SK-N-SH (cell line): ENCODE results near the gene VPS4B.

ENCODE experiments used
- EP300 ChIP-seq, 2 experiments: IDR thresholded peaks; 2 replicates each; pipeline versions ENCODE4 v1.4.0 to v1.6.1; 2012; ENCODE audit warnings: borderline replicate concordance in 1 of 2, low read depth in 1 of 2, low read length in 1 of 2
- FOXJ3 ChIP-seq: sonication (generic); formaldehyde crosslinking; IDR thresholded peaks from 2 replicates; pipeline ENCODE4 v1.5.1; 2020; ENCODE audit warnings: mild to moderate bottlenecking, missing genetic modification reagents
- GATA2 ChIP-seq: sonication (generic); formaldehyde crosslinking; IDR thresholded peaks from 2 replicates; pipeline ENCODE4 v1.5.0; 2020; ENCODE audit warnings: mild to moderate bottlenecking, missing genetic modification reagents
- MAX ChIP-seq: IDR thresholded peaks from 2 replicates; pipeline ENCODE4 v1.4.0; 2012; ENCODE audit warnings: low read depth
- NFIC ChIP-seq: IDR thresholded peaks from 2 replicates; pipeline ENCODE4 v1.4.0; 2012; ENCODE audit warnings: borderline replicate concordance
- RFX5 ChIP-seq: IDR thresholded peaks from 2 replicates; pipeline ENCODE4 v1.6.1; 2012; ENCODE audit warnings: mild to moderate bottlenecking, improper control_type of control experiment, low read length
- SMC3 ChIP-seq: IDR thresholded peaks from 2 replicates; pipeline ENCODE4 v1.6.1; 2012; ENCODE audit warnings: low read depth, low read length, improper control_type of control experiment
- TAF1 ChIP-seq: IDR thresholded peaks from 2 replicates; pipeline ENCODE4 v1.6.1; 2012; ENCODE audit warnings: low read depth, mild to moderate bottlenecking, low read length, moderate library complexity, borderline replicate concordance
- YY1 ChIP-seq: IDR thresholded peaks from 2 replicates; pipeline ENCODE4 v1.4.0; 2012; ENCODE audit warnings: low read depth, mild to moderate bottlenecking
- TF ChIP-seq, protein P1 (sequence below): fragments of 200-600 bp; sonication (generic); IDR thresholded peaks from 2 replicates; pipeline ENCODE4 v1.6.1; 2017; ENCODE audit warnings: antibody characterized with exemption, mild to moderate bottlenecking, moderate library complexity

DNA sequence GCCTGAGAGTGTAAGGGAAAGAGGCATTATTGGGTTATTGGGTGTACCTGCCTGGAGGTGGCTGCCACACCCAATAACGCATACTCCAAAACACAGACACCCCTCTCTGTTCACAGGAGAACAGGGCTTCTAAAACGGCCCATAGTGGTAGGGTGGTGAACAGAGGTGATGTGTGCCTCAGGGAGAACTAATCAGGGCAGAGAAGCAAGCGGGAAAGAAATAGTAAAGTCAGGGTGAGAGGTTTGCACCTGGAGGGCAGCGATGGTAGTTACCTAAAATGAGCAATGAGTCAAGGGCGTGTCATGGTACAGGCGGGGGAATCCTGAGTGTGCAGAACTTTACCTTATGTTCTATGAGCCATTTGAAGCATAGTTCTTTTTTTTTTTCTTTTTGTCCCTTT is 21.6 kb upstream of the VPS4B start:
- TF ChIP-seq RFX5 (no peak), MAX (no peak), TAF1 (no peak), EP300 (IDR thresholded peaks at IDR 0.05; ENCODE audit: borderline replicate concordance in 1 of 2, low read depth in 1 of 2, low read length in 1 of 2) (no peak), SMC3 (no peak), NFIC (no peak), YY1 (no peak), GATA2 (CRISPR knock-in tag) (no peak), FOXJ3 (no peak)
- TF ChIP-seq, protein P1, sequence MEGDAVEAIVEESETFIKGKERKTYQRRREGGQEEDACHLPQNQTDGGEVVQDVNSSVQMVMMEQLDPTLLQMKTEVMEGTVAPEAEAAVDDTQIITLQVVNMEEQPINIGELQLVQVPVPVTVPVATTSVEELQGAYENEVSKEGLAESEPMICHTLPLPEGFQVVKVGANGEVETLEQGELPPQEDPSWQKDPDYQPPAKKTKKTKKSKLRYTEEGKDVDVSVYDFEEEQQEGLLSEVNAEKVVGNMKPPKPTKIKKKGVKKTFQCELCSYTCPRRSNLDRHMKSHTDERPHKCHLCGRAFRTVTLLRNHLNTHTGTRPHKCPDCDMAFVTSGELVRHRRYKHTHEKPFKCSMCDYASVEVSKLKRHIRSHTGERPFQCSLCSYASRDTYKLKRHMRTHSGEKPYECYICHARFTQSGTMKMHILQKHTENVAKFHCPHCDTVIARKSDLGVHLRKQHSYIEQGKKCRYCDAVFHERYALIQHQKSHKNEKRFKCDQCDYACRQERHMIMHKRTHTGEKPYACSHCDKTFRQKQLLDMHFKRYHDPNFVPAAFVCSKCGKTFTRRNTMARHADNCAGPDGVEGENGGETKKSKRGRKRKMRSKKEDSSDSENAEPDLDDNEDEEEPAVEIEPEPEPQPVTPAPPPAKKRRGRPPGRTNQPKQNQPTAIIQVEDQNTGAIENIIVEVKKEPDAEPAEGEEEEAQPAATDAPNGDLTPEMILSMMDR, result no peak
